ENCODE measurements around the gene CSDE1. TPM values are rescaled to one million over a fixed set of nuclear protein-coding genes. Genes with fewer than 3 reads are reported as not detected.

The CSDE1 gene
- total and polyA plus RNA-seq, 4 donors, result 135 to 591 (median 294) TPM

DNA sequence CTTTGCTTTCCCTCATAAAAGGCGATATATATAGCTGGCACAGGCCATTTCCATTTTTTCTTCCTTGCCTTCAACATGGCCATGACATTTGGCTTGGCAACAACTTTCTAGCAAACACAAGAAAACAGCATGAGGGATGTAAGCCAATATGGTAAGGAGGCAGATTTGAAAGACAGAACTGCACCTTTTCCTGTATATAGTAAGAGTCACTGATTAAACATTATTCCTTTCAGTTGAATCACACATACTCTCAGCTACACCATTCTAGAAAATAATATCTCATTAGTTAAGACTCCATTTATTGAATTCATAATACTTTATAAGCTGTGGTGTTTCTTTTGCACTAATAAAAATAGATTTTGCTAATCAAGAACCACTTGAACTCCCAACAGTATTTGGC lies 13.2 kb upstream of the CSDE1 start:
- no peak overlapping the region for H3K27ac ChIP-seq (ENCODE audit: low read depth in 1 of 2, low read length in 1 of 2)
- ATAC-seq (ENCODE audit: insufficient read depth, low FRiP score), result no peak
- no peaks in the 10 kb centered on the region for H3K4me1 ChIP-seq (ENCODE audit: control insufficient read depth in 5 of 5, insufficient read depth in 5 of 5, low read length in 5 of 5)
- 97 to 100% methylated on average over 1 of the region's 1 CpG for WGBS, 2 donors
- H3K4me3 ChIP-seq, result no peak overlapping the region
- peaks cover 0 to 31% (median 6%) of the 10 kb centered on the region in 4 donors for H3K36me3 ChIP-seq (ENCODE audit: control insufficient read depth in 4 of 4, insufficient read depth in 4 of 4, low read length in 4 of 4)
- no peak overlapping the region for H3K9ac ChIP-seq (ENCODE audit: insufficient read depth in 1 of 2, low read length in 2 of 2)
- TF ChIP-seq, protein P1, sequence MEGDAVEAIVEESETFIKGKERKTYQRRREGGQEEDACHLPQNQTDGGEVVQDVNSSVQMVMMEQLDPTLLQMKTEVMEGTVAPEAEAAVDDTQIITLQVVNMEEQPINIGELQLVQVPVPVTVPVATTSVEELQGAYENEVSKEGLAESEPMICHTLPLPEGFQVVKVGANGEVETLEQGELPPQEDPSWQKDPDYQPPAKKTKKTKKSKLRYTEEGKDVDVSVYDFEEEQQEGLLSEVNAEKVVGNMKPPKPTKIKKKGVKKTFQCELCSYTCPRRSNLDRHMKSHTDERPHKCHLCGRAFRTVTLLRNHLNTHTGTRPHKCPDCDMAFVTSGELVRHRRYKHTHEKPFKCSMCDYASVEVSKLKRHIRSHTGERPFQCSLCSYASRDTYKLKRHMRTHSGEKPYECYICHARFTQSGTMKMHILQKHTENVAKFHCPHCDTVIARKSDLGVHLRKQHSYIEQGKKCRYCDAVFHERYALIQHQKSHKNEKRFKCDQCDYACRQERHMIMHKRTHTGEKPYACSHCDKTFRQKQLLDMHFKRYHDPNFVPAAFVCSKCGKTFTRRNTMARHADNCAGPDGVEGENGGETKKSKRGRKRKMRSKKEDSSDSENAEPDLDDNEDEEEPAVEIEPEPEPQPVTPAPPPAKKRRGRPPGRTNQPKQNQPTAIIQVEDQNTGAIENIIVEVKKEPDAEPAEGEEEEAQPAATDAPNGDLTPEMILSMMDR (IDR thresholded peaks at IDR 0.05; ENCODE audit: control extremely low read depth, extremely low read depth), result no peak
- no peaks in the 10 kb centered on the region for H3K27me3 ChIP-seq (ENCODE audit: control insufficient read depth in 3 of 3, insufficient read depth in 3 of 3, low read length in 2 of 3)
- no peaks in the 10 kb centered on the region for H3K9me3 ChIP-seq (ENCODE audit: control insufficient read depth in 4 of 4, insufficient read depth in 3 of 4, low read length in 3 of 4)
- DNase-seq, result no peak

DNA sequence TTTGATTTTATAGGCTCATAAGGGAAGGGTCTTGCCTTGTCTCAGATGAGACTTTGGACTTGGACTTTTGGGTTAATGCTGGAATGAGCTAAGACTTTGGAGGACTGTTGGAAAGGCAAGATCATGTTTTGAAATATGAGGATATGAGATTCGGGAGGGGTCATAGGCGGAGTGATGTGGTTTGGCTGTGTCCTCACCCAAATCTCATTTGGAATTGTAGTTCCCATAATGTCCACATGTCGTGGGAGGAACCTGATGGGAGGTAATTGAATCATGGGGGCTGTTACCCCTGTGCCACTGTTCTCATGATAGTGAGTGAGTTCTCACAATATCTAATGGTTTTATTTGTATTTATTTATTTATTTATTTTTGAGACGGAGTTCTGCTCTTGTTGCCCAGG lies 6.9 kb upstream of the CSDE1 start:
- Histone ChIP-seq H3K27ac (ENCODE audit: low read depth in 1 of 2, low read length in 1 of 2) (no peak overlapping the region), H3K9me3 (ENCODE audit: control insufficient read depth in 4 of 4, insufficient read depth in 3 of 4, low read length in 3 of 4) (peaks cover 0 to 1% (median 0%) of the 10 kb centered on the region in 4 donors), H3K4me1 (ENCODE audit: control insufficient read depth in 5 of 5, insufficient read depth in 5 of 5, low read length in 5 of 5) (no peaks in the 10 kb centered on the region), H3K9ac (ENCODE audit: insufficient read depth in 1 of 2, low read length in 2 of 2) (no peak overlapping the region), H3K36me3 (ENCODE audit: control insufficient read depth in 4 of 4, insufficient read depth in 4 of 4, low read length in 4 of 4) (peaks cover 0 to 8% (median 0%) of the 10 kb centered on the region in 4 donors), H3K27me3 (ENCODE audit: control insufficient read depth in 3 of 3, insufficient read depth in 3 of 3, low read length in 2 of 3) (no peaks in the 10 kb centered on the region), H3K4me3 (no peak overlapping the region)
- ATAC-seq (ENCODE audit: insufficient read depth, low FRiP score), result no peak
- no peak for DNase-seq
- WGBS, 2 donors, result 89 to 96% methylated on average over 4 of the region's 4 CpGs
- TF ChIP-seq, protein P1 (IDR thresholded peaks at IDR 0.05; ENCODE audit: control extremely low read depth, extremely low read depth), result no peak

DNA sequence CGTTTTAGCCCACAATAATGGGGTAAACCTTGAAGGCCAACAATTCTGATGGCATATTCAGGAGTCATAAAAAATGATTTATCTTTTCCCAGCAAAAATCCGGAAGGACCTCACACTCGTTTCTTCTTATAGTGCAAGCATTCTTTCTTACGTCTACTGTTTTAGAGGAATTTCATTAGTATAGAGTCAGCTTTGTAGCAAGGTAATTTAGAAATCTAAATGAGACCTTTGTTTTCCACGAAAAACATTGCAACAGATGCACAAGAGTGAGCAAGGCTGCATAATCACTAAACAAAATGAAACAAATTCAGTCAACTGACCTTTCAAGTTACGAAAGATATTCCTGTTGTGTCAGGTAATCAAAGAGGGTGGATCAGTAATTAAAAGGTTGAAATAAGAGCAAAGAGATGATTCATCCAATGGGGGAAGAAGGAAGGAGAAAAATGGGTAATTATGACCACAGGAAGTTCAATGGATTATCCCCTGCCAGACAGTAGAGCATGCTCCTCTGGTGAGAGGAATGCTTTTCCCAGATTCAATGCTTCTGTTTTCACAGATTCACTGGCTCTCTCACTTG lies 560 bp upstream of the CSDE1 start:
- WGBS, 2 donors, result 31 to 32% methylated on average over 6 of the region's 6 CpGs
- no peaks in the 10 kb centered on the region for H3K27me3 ChIP-seq (ENCODE audit: control insufficient read depth in 3 of 3, insufficient read depth in 3 of 3, low read length in 2 of 3)
- no peaks in the 10 kb centered on the region for H3K9me3 ChIP-seq (ENCODE audit: control insufficient read depth in 4 of 4, insufficient read depth in 3 of 4, low read length in 3 of 4)
- ATAC-seq (ENCODE audit: insufficient read depth, low FRiP score) (no peak), DNase-seq (no peak)
- peaks cover 0 to 6% (median 0%) of the 10 kb centered on the region in 4 donors for H3K36me3 ChIP-seq (ENCODE audit: control insufficient read depth in 4 of 4, insufficient read depth in 4 of 4, low read length in 4 of 4)
- peak overlapping the region; percentile 95 to 100 for H3K27ac ChIP-seq (ENCODE audit: low read depth in 1 of 2, low read length in 1 of 2)
- TF ChIP-seq, protein P1 (IDR thresholded peaks at IDR 0.05; ENCODE audit: control extremely low read depth, extremely low read depth), result no peak
- peak overlapping the region; percentile 81 to 100 for H3K9ac ChIP-seq (ENCODE audit: insufficient read depth in 1 of 2, low read length in 2 of 2)
- peak overlapping the region; percentile 38 for H3K4me3 ChIP-seq
- peaks cover 3 to 26% (median 15%) of the 10 kb centered on the region in 5 donors for H3K4me1 ChIP-seq (ENCODE audit: control insufficient read depth in 5 of 5, insufficient read depth in 5 of 5, low read length in 5 of 5)

All from lung (tissue), 12 donors.